ENCODE measurements around the gene SRRM3.
A peak's percentile ranks its signal among the peaks of the same experiment; 100 is the strongest.
"Not testable (repeated sequence)": the region's sequence is repeated elsewhere in the genome, so short reads cannot be mapped to it uniquely, and the experiment has no call there.

Gene SRRM3, protein sequence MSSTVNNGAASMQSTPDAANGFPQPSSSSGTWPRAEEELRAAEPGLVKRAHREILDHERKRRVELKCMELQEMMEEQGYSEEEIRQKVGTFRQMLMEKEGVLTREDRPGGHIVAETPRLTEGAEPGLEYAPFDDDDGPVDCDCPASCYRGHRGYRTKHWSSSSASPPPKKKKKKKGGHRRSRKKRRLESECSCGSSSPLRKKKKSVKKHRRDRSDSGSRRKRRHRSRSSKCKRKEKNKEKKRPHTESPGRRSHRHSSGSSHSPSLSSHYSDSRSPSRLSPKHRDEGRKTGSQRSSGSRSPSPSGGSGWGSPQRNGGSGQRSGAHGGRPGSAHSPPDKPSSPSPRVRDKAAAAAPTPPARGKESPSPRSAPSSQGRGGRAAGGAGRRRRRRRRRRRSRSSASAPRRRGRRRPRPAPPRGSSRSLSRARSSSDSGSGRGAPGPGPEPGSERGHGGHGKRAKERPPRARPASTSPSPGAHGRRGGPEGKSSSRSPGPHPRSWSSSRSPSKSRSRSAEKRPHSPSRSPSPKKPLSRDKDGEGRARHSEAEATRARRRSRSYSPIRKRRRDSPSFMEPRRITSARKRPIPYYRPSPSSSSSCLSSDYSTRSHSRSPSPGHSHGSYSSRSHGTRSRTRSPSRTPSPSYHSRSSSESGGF

DNA sequence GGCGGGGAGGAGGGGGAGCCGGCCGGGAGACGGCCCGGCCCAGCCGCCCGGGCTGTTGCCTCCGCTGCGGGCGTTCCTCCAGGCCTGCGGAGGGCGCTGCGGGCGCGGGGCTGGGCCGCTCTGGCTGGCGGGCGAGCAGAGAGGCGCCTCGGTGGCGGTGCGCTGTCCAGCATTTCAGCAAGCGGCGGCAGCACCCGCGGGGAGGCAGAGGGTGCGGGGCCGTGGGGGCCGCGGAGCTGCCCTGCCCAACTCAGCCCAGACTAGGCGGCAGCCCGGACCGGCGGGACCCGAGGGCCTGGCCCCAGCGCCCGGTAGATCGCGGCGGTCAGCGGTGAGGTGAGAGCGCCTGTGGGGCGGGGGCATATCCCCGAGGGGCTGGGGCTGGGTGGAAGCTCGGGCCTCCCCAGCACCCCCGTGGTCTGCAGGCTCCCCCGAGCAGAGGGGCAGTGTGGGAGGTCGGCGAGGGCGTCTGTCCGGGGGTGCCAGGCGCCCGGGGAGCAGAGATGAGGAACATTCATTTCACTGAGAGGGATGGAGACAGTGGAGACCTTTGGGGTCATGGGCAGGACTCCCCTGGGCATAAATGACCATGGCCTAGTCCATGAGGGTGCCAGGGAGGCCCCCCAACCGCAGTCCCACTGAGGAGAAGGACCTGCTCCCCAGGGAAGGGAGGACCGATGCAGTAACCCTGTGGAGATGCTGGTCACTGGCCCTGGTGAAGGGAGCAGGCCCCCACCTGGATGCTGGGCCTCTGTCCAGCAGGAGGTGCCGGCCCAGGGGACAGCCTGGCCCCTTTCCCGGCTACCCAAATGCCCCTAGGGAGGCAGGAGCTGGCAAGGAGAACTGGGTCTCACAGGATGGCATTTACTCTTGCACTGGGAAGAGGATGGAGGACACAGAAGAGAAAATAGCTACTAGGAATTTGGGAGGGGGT, at the start of gene SRRM3:
Gene SRRM3, plus strand, starts transcription at position 165 of the 934 bp plus-strand sequence. CDS start 33,171 bp downstream, outside the sequence.
- peak; percentile 51 to 83 for DNase-seq

DNA sequence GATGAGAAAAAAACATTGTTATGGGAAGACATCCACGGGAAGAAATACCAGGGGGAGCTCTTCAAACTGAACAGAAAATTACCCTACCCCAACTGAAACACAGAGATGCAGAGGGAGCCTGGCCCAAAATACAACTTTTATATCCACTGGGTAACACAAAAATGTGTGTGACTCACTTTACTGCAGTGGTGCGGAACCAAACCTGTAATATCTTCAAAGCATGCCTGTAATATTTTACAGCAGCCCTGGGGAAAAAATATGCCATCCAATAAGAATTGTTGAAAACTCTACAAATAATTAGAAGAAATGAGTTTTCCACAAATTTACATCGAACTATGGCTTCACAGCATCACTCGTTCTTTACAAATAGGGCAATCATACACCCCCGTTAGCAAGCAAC, 49.8 kb upstream of the SRRM3 start:
- no peak for DNase-seq

DNA sequence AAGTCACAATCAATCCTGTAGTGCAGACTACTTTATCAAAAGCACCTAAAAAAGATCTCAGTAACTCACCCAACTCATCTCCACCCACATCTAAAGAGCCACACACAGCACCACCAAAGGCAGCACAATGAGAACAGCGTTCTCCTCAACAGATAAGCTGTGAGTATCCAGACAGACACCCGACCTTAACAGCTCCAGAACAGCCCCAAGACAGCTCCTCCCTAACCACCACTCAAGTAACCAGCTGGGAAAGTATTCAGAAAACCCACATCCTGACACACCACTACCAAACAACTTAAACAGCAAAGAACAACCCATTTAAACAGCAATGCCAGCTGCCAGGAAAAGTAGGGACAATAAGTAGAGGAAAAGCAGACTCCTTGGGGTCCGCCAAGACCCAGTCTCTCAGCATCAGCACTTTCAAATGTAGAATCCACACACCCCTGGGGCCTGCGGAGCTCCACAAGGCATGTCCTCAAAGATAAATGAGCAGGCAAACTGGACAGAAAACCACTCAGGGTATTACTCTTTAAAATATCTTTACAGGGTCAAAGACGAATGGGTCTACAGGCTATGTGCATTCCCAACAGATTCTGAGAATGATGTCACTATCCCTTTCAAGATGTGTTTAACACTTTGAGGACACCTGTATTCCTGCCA, 48.0 kb upstream of the SRRM3 start:
- DNase-seq, result not testable (repeated sequence)

DNA sequence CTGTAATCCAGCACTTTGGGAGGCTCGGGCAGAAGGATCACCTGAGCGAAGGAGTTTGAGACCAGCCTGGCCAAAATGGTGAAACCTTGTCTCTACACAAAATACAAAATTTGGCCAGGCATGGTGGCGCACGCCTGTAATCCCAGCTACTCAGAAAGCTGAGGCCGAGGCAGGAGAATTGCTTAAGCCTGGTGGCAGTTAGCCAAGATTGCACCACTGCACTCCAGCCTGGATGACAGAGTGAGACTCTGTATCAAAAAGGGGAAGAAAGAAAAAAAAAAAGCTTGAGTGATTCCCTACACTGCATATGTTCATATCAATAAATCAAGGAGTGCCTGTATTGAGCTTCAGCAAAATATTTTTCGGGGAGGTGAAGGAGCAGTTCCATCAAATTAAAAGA, 45.8 kb upstream of the SRRM3 start:
- DNase-seq, result peak; percentile 84 to 97

DNA sequence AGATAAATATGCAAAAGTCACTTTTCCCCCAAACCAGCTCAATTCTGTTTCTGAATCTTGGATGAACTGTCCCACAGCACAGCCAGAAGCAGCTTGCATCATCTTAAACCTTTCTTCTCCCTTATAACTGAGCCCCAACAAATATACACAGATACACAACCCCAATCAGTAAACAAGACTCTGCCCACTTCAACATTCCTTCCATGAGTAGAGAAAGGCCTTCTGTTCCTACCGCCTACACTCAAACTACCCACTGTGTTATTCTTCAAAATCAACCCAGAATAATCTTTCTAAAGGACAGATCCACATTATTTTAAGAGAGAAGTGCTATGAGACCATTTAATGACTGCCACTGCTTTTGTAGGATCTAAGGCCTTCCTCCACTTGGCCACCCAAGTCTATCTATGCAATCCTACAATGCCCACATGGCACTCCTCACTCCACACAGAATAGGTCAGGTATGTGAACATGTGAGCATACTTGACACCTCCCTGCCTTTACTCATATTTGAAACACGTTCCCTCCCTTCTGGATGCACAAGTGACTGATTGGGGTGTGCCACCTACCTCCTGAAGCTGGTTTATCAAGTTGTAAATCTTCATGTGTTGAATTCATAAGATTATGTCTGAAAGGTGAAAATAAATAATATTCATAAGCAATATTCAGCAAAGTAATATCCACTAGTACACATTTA, 44.6 kb upstream of the SRRM3 start:
- DNase-seq, result not testable (repeated sequence)

DNA sequence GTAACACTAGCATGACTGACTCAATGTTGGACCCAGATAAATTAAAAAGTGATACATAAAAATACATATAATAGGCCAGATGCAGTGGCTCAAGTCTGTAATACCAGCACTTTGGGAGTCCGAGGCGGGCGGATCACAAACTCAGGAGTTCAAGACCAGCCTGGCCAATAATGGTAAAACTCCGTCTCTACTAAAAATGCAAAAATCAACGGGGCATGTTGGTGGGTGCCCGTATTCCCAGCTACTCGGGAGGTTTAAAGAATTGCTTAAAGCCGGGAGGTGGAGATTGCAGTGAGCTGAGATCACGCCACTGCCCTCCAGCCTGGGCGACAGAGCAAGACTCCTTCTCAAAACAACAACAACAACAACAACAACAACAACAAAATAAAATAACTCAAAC, 43.3 kb upstream of the SRRM3 start:
- DNase-seq, result not testable (repeated sequence)

DNA sequence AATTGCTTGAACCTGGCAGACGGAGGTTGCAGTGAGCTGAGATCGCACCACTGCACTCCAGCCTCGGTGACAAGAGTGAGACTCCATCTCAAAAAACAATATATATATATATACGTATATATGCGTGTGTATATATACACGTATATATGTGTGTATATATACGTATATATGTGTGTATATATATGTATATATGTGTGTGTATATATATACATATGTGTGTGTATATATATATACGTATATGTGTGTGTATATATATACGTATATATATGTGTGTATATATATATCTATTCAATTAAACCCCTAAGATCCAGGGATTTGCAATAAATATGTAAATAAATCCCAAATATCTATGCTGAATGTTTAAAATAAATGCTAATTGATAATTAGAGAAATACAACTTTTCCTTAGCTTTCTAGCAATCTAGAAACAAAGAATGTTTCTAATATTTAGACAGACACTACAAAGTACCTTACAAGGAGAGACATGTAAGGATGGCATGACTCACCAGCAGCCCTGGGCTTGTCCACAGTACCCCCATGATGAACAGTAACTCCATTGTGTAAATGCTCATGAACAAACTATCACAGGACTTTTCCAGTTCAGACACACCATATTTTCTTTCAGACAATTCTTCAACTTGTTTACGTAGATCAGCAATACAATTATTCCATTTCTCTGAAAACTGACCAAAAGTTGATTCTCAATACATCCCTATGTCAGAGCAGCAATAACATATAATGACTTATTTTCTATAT, 39.1 kb upstream of the SRRM3 start:
- DNase-seq, result not testable (repeated sequence)

DNA sequence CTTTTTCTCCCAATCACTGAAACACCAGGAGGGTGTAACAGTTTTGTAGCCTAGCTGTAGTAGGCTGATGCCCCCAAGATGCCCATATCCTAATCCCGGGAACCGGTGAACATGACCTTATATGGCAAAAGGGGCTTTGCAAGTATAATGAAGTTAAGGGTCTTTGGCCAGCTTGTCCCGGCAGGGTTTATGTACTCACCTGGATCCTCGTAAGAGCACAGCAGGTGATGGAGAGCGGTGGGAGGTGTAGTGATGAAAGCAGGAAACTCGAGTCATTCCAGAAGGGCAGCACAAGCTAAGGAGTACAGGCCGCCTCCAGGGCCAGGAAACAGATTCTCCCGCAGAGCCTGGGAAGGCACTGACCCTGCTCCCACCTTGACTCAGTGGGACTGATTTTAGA, 37.9 kb upstream of the SRRM3 start:
- DNase-seq, result not testable (repeated sequence)

DNA sequence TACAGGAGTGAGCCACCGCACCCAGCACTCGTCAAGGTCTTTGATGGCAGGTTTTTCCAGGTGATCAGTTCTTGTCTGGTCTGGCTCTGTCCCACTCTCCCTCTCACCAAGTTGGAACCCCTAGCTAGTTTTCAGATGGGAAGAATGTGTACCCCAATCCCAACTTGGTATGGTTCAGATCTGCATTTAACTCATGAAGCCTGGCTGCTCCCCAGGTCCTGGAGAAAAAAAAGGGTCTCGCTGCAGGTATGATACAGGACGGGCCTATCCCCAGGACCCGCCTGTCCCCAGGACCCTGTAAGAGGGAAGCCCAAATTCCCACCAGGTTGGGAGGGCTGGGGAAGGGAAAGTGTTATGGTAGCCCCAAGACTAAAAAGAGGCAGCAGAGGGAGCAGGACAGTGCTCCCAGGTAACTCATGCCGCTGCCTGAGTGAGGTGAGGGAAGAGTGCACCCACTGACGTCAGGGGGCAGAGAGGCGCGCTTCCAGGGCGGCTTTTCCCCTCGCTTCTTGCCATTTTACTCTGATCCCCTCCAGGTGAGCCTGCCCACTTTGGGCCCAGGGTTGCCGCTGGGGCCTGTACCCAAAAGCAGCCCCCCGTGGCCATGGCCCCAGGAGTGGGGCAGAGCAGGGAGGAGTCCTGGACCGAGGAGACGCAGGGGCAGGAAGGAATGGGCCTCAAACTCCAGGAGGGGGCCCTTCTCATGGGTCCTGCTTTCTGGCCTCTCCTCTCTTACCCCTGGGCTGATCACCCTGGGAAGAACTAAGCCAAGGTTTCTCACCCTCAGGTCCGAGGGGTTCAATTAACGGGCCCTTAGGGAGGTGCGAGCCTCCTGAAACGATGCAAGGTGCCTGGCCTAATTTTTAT, 36.4 kb upstream of the SRRM3 start:
- no peak for DNase-seq

DNA sequence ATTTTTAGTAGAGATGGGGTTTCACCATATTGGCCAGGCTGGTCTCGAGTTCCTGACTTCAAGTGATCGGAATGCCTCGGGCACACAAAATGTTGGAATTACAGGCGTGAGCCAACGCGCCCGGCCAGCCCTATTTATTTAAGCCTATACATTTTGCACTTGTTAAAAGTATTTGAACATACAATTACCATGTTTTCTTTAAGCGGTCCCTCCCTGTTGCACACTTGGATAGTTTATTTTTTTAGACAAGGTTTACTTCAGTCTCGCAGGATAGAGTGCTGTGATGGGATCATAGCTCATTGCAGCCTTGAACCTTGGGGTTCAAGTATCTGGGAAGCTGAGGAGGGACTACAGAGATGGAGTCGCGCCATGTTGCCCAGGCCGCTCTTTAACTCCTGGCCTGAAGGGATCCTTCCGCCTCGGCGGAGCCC, 35.7 kb upstream of the SRRM3 start:
- DNase-seq, result no peak

DNA sequence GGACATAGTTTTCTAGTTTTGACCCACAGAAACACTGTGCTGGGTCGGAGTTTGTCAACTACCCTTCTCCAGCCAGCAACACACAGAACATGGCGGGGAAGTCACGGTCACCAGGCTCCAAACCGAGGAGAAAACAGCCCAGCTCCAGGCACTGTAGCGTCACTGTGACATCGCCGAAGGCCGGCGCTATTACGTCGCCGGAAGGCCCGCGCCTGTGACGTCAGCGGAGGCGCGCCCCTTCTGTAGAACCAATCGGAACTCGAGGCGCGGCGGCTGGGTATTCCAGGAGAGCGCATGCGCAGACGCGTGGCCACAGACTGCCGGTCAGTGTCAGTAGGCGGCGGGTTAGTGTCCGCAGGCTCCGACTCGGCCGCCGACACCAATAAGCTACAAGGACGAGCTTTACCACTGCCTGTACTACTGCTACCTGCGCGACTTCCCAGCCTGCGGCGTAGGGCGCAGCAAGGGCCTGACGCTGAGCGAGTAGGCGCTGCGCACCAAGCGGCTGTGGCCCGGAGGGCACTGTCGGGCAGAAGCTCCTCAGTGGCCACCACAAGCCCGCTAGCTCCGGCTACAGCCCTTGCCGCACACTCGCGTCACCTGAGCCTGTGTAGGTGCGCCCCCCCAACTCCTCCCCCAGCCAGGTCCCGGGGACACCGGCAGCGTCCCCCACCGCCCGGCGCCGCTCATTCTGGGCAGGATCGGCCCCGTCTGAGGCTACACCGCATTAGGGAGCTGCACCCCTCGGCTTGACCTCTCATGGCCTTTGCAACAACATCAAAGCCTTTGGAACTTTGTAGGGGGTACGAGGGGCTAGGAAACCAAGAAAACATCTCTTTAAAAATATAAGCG, 35.1 kb upstream of the SRRM3 start:
- peak; percentile 93 to 99 for DNase-seq

DNA sequence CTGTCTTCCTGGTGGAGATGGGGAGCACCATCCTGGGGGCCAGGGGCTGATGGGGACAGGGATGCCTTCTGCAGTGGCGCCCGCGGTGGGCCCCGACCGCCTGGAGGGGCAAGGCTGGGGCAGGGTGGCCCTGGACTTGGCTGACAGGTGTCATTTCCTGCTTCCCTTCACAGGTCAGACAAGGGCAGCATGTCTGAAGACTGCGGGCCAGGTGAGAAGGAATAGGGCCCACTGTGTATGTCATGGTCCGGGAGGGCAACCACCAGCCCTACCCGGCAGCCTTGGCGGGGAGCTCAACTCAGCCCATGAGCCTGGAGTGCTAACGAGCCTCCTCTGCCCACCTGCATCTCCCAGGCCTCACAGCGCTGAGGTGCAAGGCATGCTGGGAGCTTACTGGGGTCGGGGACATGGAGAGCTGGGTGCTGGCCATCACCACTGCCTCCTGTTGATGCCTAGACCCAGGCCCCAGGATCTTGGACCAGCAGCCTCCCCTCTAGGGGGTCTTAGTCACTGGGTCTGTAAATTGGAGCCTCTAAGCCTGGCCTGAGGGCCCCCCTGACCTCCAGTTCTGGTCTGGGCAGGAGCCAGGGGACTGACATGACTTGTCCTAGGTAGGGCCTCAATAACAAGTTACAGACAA, 28.0 kb upstream of the SRRM3 start:
- no peak for DNase-seq

DNA sequence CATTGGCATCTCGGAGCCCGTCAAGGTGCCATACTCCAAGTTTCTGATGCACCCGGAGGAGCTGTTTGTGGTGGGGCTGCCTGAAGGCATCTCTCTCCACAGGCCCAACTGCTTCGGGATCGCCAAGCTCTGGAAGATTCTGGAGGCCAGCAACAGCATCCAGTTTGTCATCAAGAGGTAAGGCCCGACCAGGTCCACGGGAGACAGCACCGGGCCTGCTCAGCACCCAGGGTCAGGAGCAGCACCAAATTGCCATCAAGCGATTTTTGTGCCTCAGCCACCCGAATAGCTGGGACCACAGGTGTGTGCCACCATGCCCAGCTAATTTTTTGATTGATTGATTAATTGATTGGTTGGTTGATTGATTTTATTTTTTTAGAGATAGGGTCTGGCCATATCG, 24.7 kb upstream of the SRRM3 start:
- not testable (repeated sequence) for DNase-seq

DNA sequence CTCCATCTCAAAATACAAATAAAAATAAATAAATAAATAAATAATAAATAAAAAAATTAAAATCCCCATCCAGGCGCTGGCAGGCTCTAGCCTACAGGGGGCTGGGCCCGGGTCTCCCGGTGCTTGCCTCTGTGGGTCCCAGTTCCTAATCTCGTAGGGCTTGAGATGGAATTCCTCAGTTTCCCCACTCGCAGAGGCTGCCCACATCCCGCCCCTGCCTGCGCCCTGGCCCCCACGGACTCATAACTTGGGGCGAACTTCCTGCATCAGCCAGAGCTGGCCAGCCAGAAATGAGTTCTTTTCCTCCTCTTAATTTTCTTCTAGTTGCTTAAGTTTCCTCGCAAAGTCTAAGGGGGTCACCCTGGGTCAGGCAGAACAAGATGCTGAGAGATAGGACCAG, 22.0 kb upstream of the SRRM3 start:
- DNase-seq, result no peak

DNA sequence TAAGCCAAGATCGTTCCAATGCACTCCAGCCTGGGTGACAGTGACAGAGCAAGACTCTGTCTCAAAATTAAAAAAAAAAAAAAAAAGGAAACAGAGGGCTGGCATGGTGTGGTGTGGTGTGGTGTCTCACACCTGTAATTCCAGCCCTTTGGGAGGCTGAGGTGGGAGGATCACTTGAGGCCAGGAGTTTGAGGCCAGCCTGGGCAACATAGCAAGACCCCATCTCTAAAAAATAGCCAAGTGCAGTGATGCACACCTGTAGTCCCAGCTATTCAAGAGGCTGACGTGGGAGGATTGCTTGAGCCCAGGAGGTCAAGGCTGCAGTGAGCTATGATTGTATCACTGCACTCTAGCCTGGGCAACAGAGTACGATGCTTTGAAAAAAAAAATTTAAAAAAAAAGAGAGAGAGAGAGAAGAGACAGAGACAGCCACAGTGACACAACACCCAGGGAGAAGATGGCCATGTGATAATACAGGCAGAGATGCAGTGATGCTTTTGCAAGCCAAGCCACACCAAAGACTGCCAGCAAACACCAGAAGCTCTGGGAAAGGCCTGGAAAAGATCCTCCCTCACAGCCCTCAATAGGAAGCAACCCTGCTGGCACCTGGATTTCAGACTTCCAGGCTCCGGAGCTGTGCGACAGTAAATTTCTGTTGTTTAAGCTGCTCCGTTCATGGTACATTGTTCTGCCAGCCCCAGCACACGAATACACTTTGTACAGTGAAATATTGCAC, 19.3 kb upstream of the SRRM3 start:
- no peak for DNase-seq

DNA sequence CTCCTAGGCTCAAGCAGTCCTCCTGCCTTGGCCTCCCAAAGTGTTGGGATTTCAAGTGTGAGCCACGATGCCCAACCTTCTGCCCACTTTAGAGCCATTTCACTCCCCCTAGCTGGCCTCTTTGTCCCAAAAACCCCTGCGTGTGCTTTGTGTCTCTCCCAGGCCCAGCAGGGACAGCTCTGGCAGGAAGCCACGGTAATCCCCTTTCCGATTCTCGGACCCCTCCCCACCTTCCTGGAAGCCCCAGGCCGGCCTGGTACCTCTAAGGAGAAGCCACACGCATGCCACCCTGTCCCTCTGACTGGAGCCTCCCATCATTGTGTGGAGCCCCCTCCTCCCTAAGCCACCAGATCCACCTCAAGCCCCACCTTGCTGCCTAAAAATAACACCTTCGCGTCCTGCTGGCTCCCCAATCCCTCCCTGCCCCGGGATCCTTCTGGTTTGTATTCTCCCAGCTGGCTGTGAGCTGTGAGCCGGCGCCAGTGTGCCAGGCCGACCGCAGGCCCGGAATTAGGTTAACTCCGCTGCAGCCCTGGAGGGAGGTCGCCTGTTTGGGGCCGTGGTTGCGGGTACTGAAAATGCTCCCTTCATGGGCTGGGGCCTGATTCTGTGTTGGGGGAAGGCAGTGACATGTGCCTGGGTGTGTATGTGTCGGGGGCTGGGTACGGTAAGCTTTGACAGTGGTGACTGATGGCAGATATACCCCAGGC, 16.4 kb upstream of the SRRM3 start:
- no peak for DNase-seq

DNA sequence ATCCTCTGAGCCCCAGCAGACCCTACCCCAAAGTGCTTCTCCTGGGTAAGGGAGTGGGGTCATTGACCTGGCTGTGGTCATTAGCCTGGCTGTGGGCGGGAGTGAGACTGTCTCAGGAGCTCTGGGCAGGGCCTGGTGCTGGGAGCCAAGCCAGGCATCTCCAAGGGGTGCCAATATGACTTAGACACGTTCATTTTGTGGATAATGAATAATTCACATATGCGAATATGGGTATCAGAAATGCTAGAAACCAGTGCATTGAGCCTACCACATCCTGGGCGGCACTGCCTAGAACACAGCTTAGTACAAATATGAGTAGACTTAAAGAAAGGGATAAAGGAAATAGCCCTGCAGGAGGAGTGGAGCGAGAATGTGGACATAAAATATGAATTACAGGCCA, 14.4 kb upstream of the SRRM3 start:
- no peak for DNase-seq
